Liver (tissue), 3 donors: Measurements from ENCODE around the gene PSD.

Experiments
- CTCF ChIP-seq: fragments of 150-350 bp; IDR thresholded peaks from 2 replicates; pipeline ENCODE4 v1.5.1; 2017; ENCODE audit warnings: improper control_type of control experiment, low read depth, low read length; ENCODE audit not compliant: missing input control
- EGR1 ChIP-seq, 2 donors: IDR thresholded peaks; 2 replicates each; pipeline ENCODE4 v1.6.1; 2016 to 2018; ENCODE audit warnings: antibody characterized with exemption in 2 of 2, low read depth in 2 of 2
- FOXA1 ChIP-seq: IDR thresholded peaks from 2 replicates; pipeline ENCODE4 v1.6.1; 2016; ENCODE audit warnings: antibody characterized with exemption
- GABPA ChIP-seq, 2 donors: IDR thresholded peaks in 1 of 2; conservative IDR thresholded peaks in 1 of 2; 2 replicates each; pipeline ENCODE4 v1.6.1; 2016; ENCODE audit warnings: antibody characterized with exemption in 2 of 2, mild to moderate bottlenecking in 1 of 2, moderate library complexity in 1 of 2
- MAX ChIP-seq: IDR thresholded peaks from 2 replicates; pipeline ENCODE4 v1.6.1; 2016; ENCODE audit warnings: antibody characterized with exemption
- TAF1 ChIP-seq: conservative IDR thresholded peaks from 2 replicates; pipeline ENCODE4 v1.6.1; 2016; ENCODE audit warnings: antibody characterized with exemption, mild to moderate bottlenecking
- TF ChIP-seq, protein P1 (sequence below): IDR thresholded peaks from 2 replicates; pipeline ENCODE4 v1.6.1; 2016; ENCODE audit warnings: antibody characterized with exemption, mild to moderate bottlenecking
- donor health status: healthy.
- donor health status: healthy.

DNA sequence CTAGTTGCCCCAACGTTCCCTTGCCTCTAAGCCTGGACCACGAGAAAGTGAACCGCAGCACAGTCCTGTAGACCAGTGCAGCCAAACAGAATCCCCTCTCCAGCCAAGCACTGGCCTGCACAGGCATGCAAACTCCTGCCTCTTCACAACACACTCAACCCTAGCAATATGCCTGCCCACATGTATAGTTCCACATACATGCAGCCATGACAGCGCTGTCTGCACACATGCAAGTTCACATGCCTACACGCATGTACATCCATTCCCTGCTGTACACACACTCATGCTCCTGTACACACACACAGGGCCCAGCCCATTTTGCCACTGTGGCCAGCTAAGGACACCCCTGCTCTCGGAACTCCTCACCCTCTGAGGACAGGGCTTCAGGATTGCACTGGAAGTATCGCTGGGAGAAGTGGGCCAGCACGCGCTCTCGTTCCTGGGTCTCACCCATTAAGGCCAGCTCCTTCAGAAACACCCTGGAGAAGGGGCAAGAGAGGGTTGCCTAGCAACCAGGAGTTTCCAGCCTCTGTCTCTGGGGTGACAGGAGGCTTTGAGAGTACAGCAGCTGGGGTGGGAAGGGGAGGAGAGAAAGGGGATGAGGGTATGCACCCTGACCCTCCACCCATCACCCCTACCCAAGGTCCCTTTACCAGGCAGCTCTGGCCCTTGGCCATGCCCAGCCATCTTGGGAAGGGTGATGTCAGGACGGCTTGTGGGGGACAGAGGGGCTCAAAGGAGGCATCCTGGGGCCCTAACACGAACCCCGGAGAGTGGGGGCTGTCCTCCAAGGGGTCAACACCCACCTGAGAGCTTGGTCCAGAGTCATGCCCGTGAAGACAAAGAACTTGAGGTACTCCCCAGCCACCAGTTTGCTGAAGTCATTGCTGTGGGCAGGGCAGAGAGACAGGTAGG lies 7.0 kb downstream of the PSD start:
- no peak for TF ChIP-seq CTCF
- TF ChIP-seq GABPA (IDR thresholded peaks at IDR 0.05 in 1 of 2, conservative IDR thresholded peaks at IDR 0.05 in 1 of 2) = no peak
- no peak for TF ChIP-seq FOXA1
- TF ChIP-seq, protein P1, sequence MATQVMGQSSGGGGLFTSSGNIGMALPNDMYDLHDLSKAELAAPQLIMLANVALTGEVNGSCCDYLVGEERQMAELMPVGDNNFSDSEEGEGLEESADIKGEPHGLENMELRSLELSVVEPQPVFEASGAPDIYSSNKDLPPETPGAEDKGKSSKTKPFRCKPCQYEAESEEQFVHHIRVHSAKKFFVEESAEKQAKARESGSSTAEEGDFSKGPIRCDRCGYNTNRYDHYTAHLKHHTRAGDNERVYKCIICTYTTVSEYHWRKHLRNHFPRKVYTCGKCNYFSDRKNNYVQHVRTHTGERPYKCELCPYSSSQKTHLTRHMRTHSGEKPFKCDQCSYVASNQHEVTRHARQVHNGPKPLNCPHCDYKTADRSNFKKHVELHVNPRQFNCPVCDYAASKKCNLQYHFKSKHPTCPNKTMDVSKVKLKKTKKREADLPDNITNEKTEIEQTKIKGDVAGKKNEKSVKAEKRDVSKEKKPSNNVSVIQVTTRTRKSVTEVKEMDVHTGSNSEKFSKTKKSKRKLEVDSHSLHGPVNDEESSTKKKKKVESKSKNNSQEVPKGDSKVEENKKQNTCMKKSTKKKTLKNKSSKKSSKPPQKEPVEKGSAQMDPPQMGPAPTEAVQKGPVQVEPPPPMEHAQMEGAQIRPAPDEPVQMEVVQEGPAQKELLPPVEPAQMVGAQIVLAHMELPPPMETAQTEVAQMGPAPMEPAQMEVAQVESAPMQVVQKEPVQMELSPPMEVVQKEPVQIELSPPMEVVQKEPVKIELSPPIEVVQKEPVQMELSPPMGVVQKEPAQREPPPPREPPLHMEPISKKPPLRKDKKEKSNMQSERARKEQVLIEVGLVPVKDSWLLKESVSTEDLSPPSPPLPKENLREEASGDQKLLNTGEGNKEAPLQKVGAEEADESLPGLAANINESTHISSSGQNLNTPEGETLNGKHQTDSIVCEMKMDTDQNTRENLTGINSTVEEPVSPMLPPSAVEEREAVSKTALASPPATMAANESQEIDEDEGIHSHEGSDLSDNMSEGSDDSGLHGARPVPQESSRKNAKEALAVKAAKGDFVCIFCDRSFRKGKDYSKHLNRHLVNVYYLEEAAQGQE = no peak
- TF ChIP-seq TAF1 = no peak
- TF ChIP-seq MAX = no peak
- TF ChIP-seq EGR1 (IDR thresholded peaks at IDR 0.05; ENCODE audit: low read depth in 2 of 2) = no peak
